Epithelial cell of proximal tubule (primary cell): ENCODE results near the gene COL11A1. TPM values are rescaled to one million over a fixed set of nuclear protein-coding genes. Genes with fewer than 3 reads are reported as not detected.

ENCODE experiments used
- DNase-seq: peaks from one replicate; pipeline ENCODE4 v3.0.0-alpha.2; 2011; ENCODE audit warnings: low read depth
- H3K4me3 ChIP-seq: 2 replicates; pipeline ENCODE4 v1.5.1; 2011; ENCODE audit warnings: low read depth, mild to moderate bottlenecking, low read length
- CTCF ChIP-seq: conservative IDR thresholded peaks from 2 replicates; pipeline ENCODE4 v1.5.1; 2012; ENCODE audit warnings: low read depth, mild to moderate bottlenecking, low read length
- total RNA-seq: library from RNA; depleted of rRNA; stranded (reverse); fragments of >200 nt; gene quantifications from 2 replicates; pipeline ENCODE4 v1.2.3, GENCODE V29; 2015

COL11A1 gene
- total RNA-seq, 1 donor from 2014 or later, result 8.2 TPM

DNA sequence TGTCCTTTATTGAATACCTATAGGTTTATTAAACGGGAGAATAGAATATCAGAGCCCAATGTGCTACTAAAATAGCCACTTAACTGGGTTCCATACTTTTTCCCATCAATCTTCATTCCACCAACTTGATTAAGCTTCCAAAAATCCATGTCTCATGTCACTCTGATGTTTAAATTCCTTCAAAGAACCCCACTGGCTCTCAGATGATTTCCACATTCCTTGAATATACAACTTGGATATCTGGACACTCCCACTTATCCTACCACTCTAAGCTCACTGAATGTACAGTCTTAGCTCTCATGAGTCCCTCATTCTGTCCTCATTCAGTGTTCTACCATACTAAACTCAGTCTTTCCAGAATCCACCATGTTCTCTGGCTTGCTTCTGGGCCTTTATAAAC lies 21.1 kb downstream of the COL11A1 start:
- no peak for TF ChIP-seq CTCF
- no peak for DNase-seq
- no peak overlapping the region for H3K4me3 ChIP-seq

DNA sequence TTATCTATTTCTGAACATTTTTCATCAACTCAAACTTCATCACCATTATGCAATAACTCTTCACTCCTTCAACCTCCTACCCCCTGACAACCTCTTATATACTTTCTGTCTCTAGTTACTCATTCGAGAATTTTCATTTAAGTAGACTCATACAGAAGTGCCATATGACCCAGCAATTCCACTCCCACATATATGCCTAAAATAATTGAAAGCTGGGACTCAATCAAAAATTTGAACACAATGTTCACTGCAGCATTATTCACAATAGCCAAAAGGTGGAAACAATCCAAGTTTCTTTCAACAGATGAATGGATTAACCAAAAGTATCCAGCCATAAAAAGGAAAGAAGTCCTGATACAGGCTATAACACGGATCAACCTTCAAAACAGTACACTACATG lies 24.1 kb downstream of the COL11A1 start:
- TF ChIP-seq CTCF, result no peak
- no peak overlapping the region for H3K4me3 ChIP-seq
- no peak for DNase-seq

- no peak for DNase-seq
- TF ChIP-seq CTCF, result no peak
- no peak overlapping the region for H3K4me3 ChIP-seq
Observed at GRCh38 chr1:103075316-103076000, 32.9 kb downstream of the COL11A1 start.

- DNase-seq, result no peak
- H3K4me3 ChIP-seq, result no peak overlapping the region
- TF ChIP-seq CTCF, result no peak
Observed at GRCh38 chr1:103074224-103074623, 34.1 kb downstream of the COL11A1 start.

GRCh38 chr1:103069201-103069600 lies 39.1 kb downstream of the COL11A1 start:
- no peak overlapping the region for H3K4me3 ChIP-seq
- DNase-seq, result no peak
- TF ChIP-seq CTCF, result no peak

DNA sequence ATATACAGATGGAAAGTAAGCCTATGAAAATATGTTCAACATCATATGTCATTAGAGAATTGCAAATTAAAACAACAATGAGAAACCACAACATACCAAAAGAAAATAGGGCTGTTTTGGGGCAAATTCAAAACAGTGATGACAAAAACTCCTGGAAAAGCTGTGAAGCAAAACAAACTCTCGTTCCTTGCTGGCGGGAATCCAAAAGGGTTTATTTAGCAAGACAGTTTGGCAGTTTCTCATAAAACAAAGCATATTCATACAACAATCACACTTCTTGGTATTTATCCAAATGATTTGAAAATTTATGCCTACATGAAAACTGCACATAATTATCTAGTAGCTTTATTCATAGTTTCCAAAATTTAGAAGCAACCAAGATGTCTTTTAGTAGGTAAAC lies 44.4 kb downstream of the COL11A1 start:
- DNase-seq, result no peak
- no peak for TF ChIP-seq CTCF
- no peak overlapping the region for H3K4me3 ChIP-seq

GRCh38 chr1:103058391-103058790 lies 49.9 kb downstream of the COL11A1 start:
- H3K4me3 ChIP-seq, result no peak overlapping the region
- DNase-seq, result no peak
- TF ChIP-seq CTCF, result no peak
